Kidney (tissue), 14 donors: ENCODE measurements around the gene ATP1B3. TPM values are rescaled to one million over a fixed set of nuclear protein-coding genes. Genes with fewer than 3 reads are reported as not detected.

Experiments
- DNase-seq, 5 donors: peaks; one replicate each; pipeline ENCODE4 v3.0.0-alpha.2; 2013 to 2020
- FAIRE-seq: peaks from 2 replicates; lab custom pipeline; 2012; peaks lifted over from hg19 to GRCh38; lab: Jason Lieb, UNC
- H3K27ac ChIP-seq, 2 donors: one replicate each; pipeline ENCODE4 v1.7.0; 2013; ENCODE audit warnings: low read depth in 2 of 2, low read length in 2 of 2, inconsistent platforms in 1 of 2
- H3K27me3 ChIP-seq: one replicate; pipeline ENCODE4 v1.7.1; 2013; ENCODE audit warnings: low read length, inconsistent platforms; ENCODE audit not compliant: control insufficient read depth, insufficient read depth
- H3K36me3 ChIP-seq, 3 donors: one replicate each; pipeline versions ENCODE4 v1.7.0 to v1.7.1; 2013; ENCODE audit warnings: low read length in 3 of 3, control low read depth in 1 of 3, inconsistent platforms in 1 of 3; ENCODE audit not compliant: insufficient read depth in 3 of 3, control insufficient read depth in 2 of 3
- H3K4me1 ChIP-seq, 3 donors: one replicate each; pipeline versions ENCODE4 v1.7.0 to v1.7.1; 2013; ENCODE audit warnings: low read length in 3 of 3, inconsistent platforms in 1 of 3, low read depth in 1 of 3; ENCODE audit not compliant: control insufficient read depth in 2 of 3, insufficient read depth in 2 of 3
- H3K4me3 ChIP-seq, 3 donors: one replicate each; pipeline versions ENCODE4 v1.7.0 to v1.8.1; 2013; ENCODE audit warnings: low read length in 3 of 3, control low read depth in 1 of 3, inconsistent platforms in 1 of 3
- H3K9ac ChIP-seq, 3 donors: one replicate each; pipeline versions ENCODE4 v1.7.0 to v1.7.1; 2013; ENCODE audit warnings: low read length in 3 of 3, control low read depth in 1 of 3, inconsistent platforms in 1 of 3
- H3K9me3 ChIP-seq, 3 donors: one replicate each; pipeline versions ENCODE4 v1.7.0 to v1.7.1; 2013; ENCODE audit warnings: low read length in 3 of 3, control low read depth in 1 of 3, inconsistent platforms in 1 of 3; ENCODE audit not compliant: control insufficient read depth in 2 of 3, insufficient read depth in 1 of 3
- intact Hi-C: fragments of 100-400 bp; cut with DNase I; formaldehyde crosslinking; loops from one replicate; pipeline ENCODE4 v1.11.1; 2022
- polyA plus RNA-seq: library from polyadenylated mRNA; stranded (reverse); fragments of 350-450 nt; fragmentation: Illumina TruSeq; extraction: RNeasy Lipid Tissue Mini Kit (QIAGEN cat#74804); gene quantifications from one replicate; pipeline ENCODE4 v1.2.3, GENCODE V29; 2014; ENCODE audit warnings: low read depth, low replicate concordance; ENCODE audit not compliant: insufficient read depth
- total RNA-seq: library from RNA; stranded (reverse); fragmentation: NEBNext Ultra II Directional; extraction: Animal tissue kit (Norgen Biotek cat#: 25700); gene quantifications from one replicate; pipeline ENCODE4 v1.2.1, GENCODE V29; 2021
- TF ChIP-seq, protein P1 (sequence below): IDR thresholded peaks from 3 replicates; pipeline ENCODE4 v1.5.1; 2012; ENCODE audit warnings: mild to moderate bottlenecking, moderate library complexity, borderline replicate concordance; ENCODE audit not compliant: insufficient read depth; ENCODE audit errors: extremely low read depth
- donor health status: control.
- donor health status: control.
- donor health status: control.
- donor health status: control.
- donor health status: control.
- donor health status: DM: yes; HTN: yes; CAD: no.
- donor health status: Normal renal cell carcinoma (clear cell type).

ATP1B3 gene
- total and polyA plus RNA-seq, 2 donors from 2014 or later: 110 to 195 TPM

- TF ChIP-seq, protein P1, sequence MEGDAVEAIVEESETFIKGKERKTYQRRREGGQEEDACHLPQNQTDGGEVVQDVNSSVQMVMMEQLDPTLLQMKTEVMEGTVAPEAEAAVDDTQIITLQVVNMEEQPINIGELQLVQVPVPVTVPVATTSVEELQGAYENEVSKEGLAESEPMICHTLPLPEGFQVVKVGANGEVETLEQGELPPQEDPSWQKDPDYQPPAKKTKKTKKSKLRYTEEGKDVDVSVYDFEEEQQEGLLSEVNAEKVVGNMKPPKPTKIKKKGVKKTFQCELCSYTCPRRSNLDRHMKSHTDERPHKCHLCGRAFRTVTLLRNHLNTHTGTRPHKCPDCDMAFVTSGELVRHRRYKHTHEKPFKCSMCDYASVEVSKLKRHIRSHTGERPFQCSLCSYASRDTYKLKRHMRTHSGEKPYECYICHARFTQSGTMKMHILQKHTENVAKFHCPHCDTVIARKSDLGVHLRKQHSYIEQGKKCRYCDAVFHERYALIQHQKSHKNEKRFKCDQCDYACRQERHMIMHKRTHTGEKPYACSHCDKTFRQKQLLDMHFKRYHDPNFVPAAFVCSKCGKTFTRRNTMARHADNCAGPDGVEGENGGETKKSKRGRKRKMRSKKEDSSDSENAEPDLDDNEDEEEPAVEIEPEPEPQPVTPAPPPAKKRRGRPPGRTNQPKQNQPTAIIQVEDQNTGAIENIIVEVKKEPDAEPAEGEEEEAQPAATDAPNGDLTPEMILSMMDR: no peak
- no peak for FAIRE-seq
Observed at GRCh38 chr3:141898908-141899307, 22.5 kb downstream of the ATP1B3 start.

DNA sequence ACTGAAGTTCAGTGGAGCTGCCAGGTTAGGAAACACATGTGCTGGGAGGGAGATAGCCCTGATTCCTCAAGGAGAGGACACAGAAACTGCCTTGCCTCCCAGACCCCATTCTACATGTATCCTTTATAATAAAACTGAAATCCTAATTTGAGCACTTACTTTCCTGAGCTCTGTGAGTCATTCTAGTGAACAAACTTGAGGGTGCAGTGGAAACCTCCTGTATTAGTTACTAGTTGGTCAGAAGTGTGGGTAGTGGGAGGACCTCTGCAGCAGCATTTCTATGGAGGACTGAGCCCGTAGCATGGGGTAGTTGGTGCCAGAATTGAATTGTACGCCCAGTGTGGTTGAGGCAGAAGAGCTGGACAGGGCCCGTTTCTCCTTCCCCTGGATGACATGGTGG, 23.9 kb downstream of the ATP1B3 start:
- no peak for DNase-seq
- H3K4me3 ChIP-seq: no peak overlapping the region
- no peaks in the 10 kb centered on the region for H3K27me3 ChIP-seq
- no peak overlapping the region for H3K9ac ChIP-seq
- TF ChIP-seq, protein P1: no peak
- H3K4me1 ChIP-seq: no peaks in the 10 kb centered on the region
- no peak overlapping the region for H3K27ac ChIP-seq
- intact Hi-C loops: no loop called here
- no peak for FAIRE-seq
- H3K36me3 ChIP-seq: peaks cover 0 to 2% (median 0%) of the 10 kb centered on the region in 3 donors
- H3K9me3 ChIP-seq: no peaks in the 10 kb centered on the region

More at GRCh38 chr3:141898908-141899307, 22.5 kb downstream of the ATP1B3 start:
- Histone ChIP-seq H3K9me3 (no peaks in the 10 kb centered on the region), H3K36me3 (peaks cover 0 to 2% (median 0%) of the 10 kb centered on the region in 3 donors), H3K9ac (no peak overlapping the region), H3K4me1 (no peaks in the 10 kb centered on the region), H3K27me3 (no peaks in the 10 kb centered on the region), H3K4me3 (no peak overlapping the region), H3K27ac (no peak overlapping the region)
- intact Hi-C loops: no loop called here
- no peak for DNase-seq

DNA sequence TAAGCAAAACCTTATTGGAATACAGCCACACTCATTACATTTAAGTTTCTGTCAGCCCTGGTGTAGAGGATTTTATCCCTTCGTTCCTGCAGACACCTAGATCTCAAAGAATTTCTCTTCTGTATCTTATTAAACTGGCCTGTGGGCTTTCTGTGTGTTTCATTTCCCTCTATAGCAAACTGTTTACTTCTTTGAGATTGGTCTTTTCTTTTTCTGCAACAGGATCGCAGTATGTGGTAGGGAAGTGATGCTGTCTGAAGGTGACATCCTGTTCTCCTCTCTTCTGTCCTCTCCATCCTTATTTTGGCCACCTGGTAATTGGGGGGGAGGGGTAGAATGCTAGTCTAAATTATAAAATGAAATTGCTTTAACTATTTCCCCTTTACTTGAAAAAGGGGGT, 25.5 kb downstream of the ATP1B3 start:
- TF ChIP-seq, protein P1: no peak
- intact Hi-C loops: no loop called here
- Histone ChIP-seq H3K4me1 (no peaks in the 10 kb centered on the region), H3K36me3 (peaks cover 0 to 2% (median 0%) of the 10 kb centered on the region in 3 donors), H3K4me3 (no peak overlapping the region), H3K9ac (no peak overlapping the region), H3K9me3 (no peaks in the 10 kb centered on the region), H3K27me3 (no peaks in the 10 kb centered on the region), H3K27ac (no peak overlapping the region)
- DNase-seq (no peak), FAIRE-seq (no peak)

DNA sequence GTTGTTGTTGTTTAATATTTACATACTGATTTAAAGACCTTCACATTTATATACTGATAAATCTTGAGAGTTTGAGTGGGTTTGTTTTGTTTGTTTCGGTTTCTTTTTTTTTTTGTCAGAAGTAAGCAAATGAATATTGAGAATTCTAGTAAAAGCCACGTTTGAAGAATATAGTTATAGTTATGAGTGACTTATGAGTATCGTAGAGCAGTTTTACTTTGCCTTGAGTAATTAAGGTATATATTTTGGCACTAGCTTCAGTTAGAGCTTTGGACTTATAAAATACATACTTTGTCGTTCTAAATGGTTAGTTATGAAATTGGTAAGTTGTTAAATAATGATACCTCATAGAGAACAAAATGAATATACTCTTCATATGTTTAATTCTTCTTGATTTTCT, 27.8 kb downstream of the ATP1B3 start:
- H3K9me3 ChIP-seq: no peaks in the 10 kb centered on the region
- H3K9ac ChIP-seq: no peak overlapping the region
- no peaks in the 10 kb centered on the region for H3K4me1 ChIP-seq
- no peaks in the 10 kb centered on the region for H3K27me3 ChIP-seq
- TF ChIP-seq, protein P1: no peak
- H3K36me3 ChIP-seq: peaks cover 0 to 17% (median 3%) of the 10 kb centered on the region in 3 donors
- intact Hi-C loops: no loop called here
- FAIRE-seq: no peak
- H3K4me3 ChIP-seq: no peak overlapping the region
- DNase-seq: no peak
- no peak overlapping the region for H3K27ac ChIP-seq
